Activated CD4-positive, alpha-beta T cell treated with anti-CD3 and anti-CD28 coated beads for 24 hours (primary cell): Measurements from ENCODE around the gene FKBP6.
A peak's percentile ranks its signal among the peaks of the same experiment; 100 is the strongest.
"Not testable (repeated sequence)": the region's sequence is repeated elsewhere in the genome, so short reads cannot be mapped to it uniquely, and the experiment has no call there.

Experiments
- DNase-seq, 2 donors: peaks; one replicate each; pipeline ENCODE4 v3.0.0-alpha.2; 2020; ENCODE audit warnings: low read depth in 2 of 2

The FKBP6 gene

DNA sequence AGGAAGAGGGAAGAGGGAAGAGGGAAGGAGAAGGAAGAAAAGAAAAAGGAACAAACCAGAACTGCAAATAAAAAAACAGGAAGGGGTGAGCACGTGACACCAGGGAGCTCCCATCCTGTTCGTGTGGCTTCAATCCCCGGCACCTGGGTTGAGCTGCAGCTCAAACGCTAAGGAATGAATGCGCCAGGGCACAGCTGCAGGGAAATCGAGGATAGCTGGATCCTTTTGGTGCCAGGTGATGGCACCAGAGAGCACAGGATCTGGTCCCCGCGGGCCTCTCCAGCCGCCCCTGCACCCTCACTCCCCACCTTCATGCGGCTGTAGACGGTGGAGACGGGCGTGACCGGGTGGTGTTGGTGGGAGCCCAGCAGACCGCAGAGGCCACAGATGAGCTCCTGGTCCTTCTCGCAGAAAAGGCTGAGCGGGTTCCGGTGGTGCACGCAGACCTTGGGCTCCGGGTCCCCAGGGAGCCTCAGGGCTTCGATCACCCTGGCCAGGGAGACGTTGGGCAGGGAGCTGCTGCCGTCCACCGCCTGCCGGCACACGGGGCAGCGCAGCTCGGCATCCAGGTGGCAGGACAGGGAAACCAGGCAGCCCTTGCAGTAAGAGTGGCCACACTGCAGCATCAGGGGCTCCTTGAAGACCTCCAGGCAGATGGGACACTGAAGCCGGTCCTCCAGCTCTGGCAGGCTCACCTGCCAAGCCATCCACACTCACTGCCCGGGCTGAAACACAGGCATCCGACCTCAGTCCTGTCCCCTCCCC is 3.7 kb upstream of the FKBP6 start:
- peak; percentile 35 to 38 for DNase-seq

DNA sequence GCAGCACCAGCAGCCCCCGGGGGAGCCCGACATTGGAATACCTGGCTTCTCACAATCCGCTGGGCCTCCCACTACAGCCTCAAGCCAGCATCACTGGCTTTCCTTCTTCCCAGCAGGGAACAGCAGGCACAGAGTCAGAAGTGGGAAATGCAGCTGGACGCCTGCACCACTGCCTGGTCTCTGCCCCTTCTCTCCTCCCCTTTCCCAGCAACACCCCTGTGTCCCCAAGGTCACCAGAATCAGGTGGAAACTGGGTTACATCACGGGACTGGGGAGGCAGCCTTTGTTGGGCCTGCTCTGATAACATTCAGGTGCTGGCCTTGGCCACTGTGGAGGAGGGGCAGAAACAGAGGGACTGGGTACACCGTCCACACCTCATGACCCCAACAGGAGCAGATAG is 2.5 kb upstream of the FKBP6 start:
- DNase-seq = not testable (repeated sequence)

DNA sequence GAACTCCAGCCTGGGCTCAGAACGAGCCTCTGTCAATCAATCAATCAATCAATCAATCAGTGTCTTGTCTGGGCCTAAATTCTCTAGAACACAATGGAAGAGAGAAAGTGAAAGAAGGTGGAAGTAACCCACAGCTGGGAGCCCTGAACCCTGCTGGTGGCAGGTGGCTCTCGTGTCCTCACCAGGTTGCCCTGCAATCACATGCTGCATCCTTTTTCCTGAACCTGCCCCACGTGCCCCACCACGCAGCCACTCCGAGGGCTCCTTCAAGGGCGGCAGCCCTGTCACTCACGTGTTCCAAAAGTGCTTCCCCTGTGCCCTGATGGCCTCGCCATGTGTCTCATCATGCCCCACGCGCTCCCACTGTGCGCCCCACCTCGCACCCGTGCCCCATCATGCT is 512 bp upstream of the FKBP6 start:
- not testable (repeated sequence) for DNase-seq

DNA sequence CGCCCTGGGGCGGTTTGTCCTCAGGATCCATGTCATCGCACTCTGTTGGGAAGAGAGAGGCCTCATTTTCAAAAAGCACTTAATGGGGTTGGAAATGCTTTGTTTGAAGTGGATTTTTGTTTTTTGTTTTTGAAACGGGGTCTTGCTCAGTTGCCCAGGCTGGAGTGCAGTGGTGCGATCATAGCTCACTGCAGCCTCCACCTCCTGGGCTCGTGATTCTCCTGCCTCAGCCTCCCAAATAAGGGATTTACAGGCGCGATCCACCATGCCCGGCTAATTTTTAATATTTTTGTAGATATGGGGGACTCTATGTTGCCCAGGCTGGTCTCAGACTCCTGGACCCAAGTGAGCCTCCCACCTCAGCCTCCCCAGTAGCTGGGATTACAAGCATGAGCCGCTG is 735 bp downstream of the FKBP6 start:
- no peak for DNase-seq

DNA sequence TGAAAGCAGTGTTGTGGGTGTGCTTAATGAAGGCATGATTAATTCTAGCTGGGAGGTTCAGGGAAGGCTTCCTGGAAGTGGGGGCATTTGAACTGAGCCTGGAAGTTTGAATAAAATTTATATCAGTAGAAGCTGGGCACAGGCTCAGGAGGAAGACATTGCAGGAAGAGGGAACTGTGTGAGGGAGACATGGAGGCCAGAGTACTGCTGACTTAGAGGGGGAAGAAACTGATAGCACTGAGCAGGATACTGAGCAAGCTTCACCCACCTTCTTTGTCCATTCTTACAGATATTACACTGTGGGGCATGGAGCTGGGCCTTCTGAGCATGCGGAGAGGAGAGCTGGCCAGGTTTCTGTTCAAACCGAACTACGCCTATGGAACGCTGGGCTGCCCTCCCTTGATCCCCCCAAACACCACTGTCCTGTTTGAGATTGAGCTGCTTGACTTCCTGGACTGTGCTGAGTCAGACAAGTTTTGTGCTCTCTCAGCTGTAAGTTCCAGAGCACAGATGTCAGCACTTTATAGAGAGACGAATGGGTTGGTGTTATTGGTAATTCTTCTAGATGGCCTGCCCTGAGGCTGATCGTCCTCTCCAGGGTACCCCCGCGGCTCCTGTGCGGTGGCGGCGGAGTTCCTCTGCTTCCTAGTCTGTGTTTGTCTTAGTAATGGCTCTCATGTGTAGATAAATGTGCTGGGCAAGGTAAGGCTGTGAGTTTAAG is 2.1 kb downstream of the FKBP6 start:
- no peak for DNase-seq

DNA sequence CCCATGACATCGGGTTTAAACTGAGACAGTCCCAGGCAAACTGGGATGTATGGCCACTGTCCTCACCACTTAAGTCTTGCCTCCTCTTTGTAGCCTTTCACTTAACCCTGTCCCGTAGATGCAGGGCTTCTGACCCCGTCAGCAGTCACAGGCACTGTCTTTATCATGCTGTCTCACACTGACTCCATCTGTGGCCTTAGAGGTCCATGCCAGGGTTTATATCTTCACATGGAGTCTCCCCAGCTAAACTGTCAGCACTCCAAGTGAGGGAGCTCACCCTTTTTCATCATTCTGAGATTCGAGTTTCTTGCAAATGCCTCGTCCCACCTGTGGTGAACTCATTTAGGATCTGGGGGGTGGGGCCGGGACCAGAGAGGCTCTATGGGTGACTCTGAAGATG is 2.8 kb downstream of the FKBP6 start:
- no peak for DNase-seq

DNA sequence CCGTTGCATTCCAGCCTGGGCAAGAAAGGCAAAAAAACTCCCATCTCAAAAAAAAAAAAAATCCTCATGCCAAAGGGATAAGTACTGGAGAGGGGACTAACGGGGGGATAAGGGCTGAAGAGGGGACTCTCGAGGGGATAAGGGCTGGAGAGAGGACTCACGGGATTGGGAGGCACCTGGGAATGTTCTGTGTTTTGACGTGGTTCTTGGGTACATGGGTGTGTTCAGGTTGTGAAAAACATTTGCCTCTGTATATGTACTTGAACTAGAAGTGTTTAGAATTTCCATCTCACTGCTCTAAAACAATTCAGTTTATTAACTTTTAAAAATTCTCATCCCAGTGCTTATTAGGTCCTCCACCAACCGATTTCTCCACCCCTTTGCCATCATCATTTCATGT is 4.5 kb downstream of the FKBP6 start:
- no peak for DNase-seq

DNA sequence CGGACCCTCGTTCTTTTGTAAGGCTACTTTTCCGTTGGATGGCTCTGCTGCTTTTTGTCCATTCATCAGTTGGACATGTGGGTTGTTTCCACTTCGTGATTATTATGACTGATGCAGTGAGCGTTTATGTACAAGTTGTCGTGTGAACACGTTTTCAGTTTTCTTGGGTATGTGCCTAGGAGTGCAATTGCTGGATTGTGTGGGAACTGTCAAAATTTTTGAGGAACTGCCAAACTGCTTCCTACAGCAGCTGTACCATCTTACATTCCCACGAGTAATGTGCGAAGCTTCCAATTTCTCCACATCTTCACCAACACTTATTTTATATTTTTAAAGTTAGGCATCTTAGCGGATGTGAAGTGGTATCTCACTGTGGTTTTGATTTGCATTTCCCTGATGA is 10.4 kb downstream of the FKBP6 start:
- no peak for DNase-seq

DNA sequence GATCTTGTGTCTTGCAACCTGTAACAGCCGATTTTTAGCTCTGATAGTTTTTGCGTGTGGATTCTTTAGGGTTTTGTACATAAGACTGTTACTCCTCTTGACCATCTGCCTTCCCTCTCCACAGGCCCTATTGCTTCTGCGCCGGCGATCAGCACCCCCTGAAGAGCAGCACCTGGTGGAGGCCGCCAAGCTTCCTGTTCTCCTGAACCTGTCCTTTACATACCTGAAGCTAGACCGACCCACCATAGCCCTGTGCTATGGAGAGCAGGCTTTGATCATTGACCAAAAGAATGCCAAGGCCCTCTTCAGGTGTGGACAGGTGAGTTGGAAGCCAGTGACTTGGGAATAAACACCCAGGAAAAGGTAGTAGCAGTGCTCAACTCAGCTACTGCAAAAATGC is 12.6 kb downstream of the FKBP6 start:
- DNase-seq = no peak

DNA sequence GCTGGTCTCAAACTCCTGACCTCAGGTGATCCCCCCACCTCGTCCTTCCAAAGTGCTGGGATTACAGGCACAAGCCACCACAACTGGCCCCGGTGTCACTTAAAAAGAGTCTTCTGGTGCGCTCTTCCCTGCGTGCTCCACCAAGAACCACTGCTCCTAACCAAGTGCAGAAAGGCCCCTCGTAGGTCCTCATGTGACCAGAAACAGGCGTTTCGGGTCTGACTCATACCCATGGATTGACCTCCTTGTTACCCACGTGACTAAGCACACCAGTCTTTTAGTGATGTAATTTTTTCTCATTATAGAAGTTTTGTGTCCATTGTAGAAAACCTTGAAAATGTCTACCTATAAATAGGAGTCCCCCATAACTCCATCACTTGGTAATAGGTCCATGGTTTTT is 13.9 kb downstream of the FKBP6 start:
- DNase-seq = no peak

DNA sequence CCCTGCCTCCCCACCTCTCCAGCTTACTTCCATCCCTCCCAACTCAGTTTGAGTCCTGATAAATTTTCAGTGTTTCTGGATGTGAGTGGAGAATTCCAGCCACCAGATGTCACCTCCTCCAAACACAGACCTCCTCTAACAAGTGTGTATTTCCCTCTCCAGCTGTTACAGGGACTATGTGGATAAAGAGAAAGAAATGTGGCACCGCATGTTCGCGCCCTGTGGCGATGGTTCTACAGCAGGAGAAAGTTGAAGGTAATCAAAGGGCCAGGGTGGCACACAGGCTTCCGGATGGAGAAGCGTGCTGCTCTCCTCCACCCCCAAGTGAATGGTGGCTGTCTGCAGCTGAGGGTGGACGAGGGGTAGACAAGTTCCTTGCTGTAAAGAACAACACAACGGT is 14.7 kb downstream of the FKBP6 start:
- no peak for DNase-seq

DNA sequence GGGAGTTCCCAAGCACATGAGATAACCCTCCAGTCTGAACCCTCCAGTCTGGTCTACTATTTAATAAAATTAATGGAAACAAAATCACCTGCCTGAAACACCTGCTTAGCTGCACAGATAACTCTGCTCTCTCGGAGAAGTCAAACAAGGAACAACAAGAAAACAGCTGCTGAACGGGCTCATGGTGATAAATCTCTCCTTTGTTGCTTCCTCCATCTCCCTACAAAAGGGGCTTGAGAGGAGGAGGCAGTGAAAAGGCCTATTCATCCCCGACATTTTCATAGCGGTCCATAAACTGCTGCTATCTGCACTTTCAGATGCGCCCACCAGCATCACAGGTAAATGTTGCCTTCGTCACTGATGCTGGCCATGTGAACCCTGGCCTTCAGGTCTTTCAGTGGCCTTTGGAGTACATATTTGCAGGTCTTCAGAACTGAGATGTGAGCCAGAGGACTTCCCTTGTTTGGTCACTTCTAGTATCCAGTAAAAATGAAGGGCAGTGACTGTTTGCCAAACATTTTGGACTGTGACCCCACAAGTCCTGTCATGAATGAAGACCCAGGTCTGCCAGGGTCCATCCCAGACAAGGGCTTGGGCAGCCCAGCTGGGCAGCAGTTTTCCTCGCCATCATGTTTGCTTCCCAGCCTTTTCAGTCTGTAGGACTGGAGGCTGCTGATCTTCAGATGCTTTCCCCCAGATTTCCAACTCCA is 15.9 kb downstream of the FKBP6 start:
- DNase-seq = no peak

DNA sequence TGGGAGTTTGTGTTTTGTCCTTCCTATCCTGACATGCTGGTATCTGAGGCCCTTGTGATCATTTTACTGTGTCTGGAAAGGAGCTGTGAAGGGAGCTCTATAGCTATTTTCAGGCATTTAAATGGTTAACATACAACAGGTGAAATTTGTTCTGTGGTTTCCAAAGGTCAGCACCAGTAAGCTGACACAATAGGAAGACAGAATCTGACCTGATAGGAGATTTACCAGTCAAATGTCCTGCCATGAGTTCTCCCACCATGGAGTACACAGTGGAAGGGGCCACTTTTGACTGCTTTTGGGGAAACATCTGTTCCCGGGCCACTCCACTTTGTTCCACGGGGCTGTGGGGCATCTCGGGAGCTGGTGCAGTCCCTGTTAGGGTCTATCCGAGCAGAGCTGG is 17.6 kb downstream of the FKBP6 start:
- no peak for DNase-seq

DNA sequence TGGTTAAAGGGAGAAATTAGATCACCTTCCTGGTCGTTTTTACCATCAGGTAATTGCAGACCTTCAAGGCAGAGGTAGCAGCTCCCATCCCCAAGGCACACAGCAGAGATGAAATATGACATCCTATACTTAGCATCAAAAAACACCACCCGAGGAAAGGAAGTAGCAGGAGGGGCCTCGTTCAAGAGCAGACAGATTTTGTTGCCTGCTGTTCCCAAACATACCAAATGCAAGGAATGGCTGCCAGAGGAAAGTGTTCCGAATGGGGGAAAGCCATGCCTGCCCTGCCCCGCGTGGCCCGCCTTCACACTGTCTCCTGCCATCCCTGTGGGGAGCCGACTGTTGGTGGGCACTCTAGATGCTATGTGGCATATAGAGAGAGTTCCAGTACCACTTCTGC is 18.0 kb downstream of the FKBP6 start:
- no peak for DNase-seq

DNA sequence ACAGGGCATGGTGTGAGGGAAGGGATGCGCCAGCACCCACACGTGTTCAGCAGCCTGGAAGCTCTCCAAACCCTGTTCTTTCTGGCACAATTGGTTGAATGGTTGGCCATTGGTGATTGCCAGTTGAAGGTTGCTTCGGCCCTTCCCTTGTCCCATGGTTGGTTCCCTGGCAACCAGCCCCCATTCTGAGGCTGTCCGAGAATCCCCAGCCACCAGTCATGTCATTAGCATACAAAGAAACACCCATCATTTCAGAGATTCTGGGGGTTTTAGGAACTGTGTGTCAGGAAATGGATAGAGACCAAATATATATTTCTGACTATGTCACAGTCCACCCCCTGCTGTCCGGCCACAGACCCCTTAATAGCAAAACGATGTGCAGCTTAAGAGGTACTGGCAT is 21.8 kb downstream of the FKBP6 start:
- DNase-seq = no peak

DNA sequence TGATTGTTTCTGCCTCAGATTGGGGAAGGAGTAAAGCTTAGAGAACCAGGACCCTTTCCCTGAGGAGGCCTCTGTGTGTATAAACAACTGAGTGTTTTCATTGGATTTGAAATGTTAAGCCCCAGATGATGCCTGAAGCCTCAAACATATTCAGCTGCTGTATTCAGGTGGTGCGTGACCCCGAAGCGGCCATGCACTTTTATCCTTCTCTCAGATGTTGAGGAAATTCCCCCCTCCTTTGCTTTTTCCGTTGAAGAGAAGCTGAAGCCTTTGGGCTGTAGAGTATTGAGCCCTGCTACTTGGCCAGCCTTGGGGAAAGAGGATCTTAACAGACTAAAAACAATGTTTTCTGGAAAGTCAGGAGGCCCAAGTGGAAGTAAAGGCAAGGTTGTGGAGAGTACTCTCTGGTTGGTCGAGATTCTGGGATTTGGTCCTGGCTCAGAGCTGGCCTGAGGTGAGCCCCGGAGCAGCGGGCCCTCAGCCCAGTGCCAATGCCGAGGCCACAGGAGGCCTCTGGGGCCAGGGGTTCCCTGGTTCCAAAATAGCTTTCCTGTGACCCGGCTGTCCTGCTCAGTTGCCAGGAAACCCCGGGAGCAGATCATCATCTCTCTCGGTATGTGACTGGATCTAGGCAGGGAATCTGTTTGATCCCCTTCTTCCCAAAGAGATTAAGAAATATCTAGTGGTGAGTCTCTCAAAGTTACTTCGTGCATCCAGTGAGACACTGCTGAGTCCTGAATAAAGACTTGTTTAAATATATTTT is 22.5 kb downstream of the FKBP6 start:
- no peak for DNase-seq

DNA sequence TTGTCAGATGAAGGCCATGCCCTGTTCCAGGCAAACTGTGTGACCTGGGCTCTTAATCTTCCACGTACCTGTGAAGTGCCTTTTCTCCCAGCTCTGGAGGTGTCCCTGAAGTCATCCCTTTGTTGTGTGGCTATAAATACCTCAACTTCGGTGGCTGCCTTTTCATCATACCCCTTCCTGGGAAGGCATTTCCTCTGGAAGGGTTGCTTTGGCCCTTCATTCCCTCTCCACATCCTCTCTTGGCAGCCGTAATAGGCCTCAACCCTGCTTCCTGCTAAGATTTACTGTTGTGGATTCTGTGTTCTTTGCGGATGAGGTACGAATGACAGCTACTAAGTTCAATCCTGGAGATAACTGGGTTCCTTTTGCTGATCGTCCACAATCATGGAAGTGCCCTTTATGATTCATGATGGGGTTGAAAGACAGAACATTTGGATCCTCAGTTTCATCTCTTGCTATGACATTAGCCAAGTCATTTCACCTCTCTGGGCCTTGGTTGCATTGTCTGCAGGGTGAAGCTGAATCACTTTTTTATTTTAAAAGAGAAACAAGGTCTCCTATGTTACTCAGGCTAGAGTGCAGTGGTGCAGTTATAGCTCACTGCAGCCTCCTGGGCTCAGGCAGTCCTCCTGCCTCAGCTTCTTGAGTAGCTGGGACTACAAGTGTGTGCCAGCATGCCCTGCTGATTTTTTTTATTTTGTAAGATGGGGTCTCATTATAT is 23.6 kb downstream of the FKBP6 start:
- DNase-seq = no peak

DNA sequence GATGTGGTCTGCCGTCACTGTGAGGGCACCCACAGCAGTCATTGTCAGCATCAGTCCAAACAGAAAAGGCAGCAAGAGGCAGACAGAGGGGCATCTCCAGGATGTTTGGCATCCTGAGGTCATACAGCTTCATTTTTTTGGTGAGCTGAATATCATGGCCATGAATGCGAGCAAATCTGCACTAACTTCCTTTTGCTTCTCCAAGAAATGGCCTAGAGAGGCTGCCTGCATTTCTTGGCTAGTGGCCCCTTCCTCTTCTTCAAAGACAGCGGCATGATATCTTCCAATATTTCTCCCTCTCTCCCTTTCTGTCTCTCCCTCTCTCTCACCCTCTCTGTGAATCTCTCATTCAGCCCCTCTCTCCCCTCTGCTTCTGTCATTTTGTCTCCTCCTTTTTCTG is 24.8 kb downstream of the FKBP6 start:
- DNase-seq = no peak

DNA sequence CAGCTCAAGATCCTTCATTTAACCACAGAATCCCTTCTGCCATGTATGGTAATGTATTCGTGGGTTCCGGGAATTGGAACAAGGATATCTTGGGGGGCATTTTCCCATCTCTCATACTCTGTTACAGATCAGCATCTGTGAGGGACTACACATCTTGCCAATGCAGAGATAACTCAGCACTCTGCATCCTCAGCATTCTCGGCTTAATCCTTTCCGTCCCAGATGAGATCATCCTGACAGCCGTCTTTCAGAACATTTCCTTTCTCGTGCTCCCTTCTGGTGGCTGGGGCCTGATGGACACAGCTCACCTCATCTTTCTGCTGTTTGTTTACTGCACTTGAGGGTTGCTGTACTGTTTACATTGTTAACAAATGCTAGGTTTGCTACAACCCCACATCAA is 25.3 kb downstream of the FKBP6 start:
- no peak for DNase-seq

DNA sequence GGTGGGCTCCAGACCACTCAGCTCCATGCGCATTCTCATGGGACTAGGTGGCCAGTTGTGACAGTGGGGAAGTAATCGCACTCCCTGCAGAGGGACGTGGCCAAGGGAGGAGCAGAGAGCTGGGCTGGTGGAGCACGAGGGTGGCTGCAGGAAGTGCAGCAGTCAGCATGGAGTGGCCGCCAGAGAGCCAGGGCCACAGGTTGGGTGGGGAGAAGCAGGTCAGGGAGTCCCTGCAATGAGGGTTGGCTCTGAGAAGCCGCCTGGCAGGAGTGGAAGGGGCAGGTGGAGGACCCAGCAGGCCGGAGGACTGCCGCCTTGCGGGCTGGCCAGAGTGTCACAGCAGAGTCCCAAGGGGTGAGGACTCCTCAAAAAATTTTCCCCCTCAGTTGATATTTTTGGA is 26.2 kb downstream of the FKBP6 start:
- no peak for DNase-seq

DNA sequence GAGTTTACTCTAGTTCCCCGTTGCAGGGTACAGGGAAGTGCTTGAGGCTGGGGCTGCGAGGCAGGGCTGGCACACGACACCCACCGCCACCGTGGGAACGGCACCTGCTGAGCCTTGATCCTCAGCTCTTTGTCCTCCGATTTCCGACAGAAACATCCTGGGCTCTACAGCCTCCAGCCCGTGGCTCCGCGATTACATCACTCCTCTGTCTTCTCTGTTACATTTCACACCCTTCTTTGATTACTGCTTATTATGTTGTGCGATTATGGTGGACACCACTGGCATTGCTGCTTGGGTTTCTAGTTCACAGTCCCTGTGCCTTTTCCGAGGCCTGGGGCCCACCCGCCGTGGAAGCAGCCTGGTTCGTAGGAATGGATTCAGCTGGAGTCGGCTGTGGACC is 26.9 kb downstream of the FKBP6 start:
- no peak for DNase-seq

DNA sequence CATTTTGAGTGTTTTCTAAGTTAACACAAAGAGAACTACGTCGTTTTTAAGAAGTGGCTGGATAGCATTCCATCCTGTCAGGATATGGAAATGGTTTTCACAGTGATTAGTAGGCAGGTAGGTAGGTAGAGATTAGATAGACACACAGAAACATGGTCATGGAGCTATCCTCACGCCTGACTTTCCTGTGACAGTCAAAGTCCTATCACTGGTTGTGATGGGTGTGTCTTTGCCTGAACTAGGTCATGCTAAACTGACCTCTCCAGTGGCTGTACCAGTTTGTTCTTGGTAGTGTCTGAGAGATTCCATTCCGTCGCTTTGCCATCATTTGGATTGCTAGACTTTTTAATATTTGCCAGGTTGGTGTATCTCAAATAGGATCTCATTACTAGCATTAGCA is 28.2 kb downstream of the FKBP6 start:
- DNase-seq = no peak
